Transverse colon (tissue), 4 donors: Measurements from ENCODE around the gene SQSTM1. TPM values are rescaled to one million over a fixed set of nuclear protein-coding genes. Genes with fewer than 3 reads are reported as not detected.

Source experiments
- DNase-seq: peaks from one replicate; pipeline ENCODE4 v3.0.0-alpha.2; 2019
- H3K27ac ChIP-seq, 4 donors: fragments of 200-600 bp; sonication (generic); 2 replicates each; pipeline ENCODE4 v1.5.1; 2016 to 2018; ENCODE audit warnings: inconsistent platforms in 4 of 4
- H3K27me3 ChIP-seq: fragments of 200-600 bp; sonication (generic); 2 replicates; pipeline ENCODE4 v1.5.1; 2017; ENCODE audit warnings: inconsistent platforms
- H3K36me3 ChIP-seq, 4 donors: fragments of 200-600 bp; sonication (generic); 2 replicates each; pipeline ENCODE4 v1.5.1; 2017 to 2019; ENCODE audit warnings: inconsistent platforms in 4 of 4
- H3K4me1 ChIP-seq, 4 donors: fragments of 200-600 bp; sonication (generic); 2 replicates each; pipeline ENCODE4 v1.5.1; 2017 to 2020; ENCODE audit warnings: inconsistent platforms in 4 of 4
- H3K4me3 ChIP-seq, 4 donors: fragments of 200-600 bp; sonication (generic); 1 replicate in 1 of 4; 2 replicates in 3 of 4; pipeline versions ENCODE4 v1.5.1 to v1.6.1; 2017 to 2019; ENCODE audit warnings: inconsistent platforms in 4 of 4
- H3K9me3 ChIP-seq, 2 donors: fragments of 200-600 bp; sonication (generic); 2 replicates each; pipeline ENCODE4 v1.5.1; 2017 to 2019; ENCODE audit warnings: inconsistent platforms in 2 of 2
- CTCF ChIP-seq, 5 experiments: fragments of 200-600 bp in 3 of 5; fragments of 450-650 bp in 2 of 5; sonication (generic) in 3 of 5; IDR thresholded peaks; 1 replicate in 2 of 5; 2 replicates in 3 of 5; pipeline ENCODE4 v1.5.1; 2016 to 2017; ENCODE audit warnings: antibody characterized with exemption in 5 of 5, inconsistent platforms in 3 of 5, mild to moderate bottlenecking in 2 of 5, moderate library complexity in 1 of 5
- EP300 ChIP-seq: sonication (generic); formaldehyde crosslinking; IDR thresholded peaks from one replicate; pipeline ENCODE4 v1.6.1; 2017; ENCODE audit warnings: antibody characterized with exemption, low read depth
- POLR2A ChIP-seq: fragments of 450-650 bp; IDR thresholded peaks from one replicate; pipeline ENCODE4 v1.6.1; 2016; ENCODE audit warnings: antibody characterized with exemption, mild to moderate bottlenecking, moderate library complexity
- POLR2AphosphoS5 ChIP-seq, 3 donors: sonication (generic); formaldehyde crosslinking; IDR thresholded peaks; one replicate each; pipeline ENCODE4 v1.6.1; 2016; ENCODE audit warnings: antibody characterized with exemption in 3 of 3
- WGBS, 2 donors: methylation state at CpG; one replicate each; pipeline ENCODE4 v1.1.5; 2018; ENCODE audit warnings: low coverage in 1 of 2; 5-methylcytosine and 5-hydroxymethylcytosine counted together
- in situ Hi-C, 4 donors: fragments of 200-750 bp; cut with MboI; loops; one replicate each; pipeline versions ENCODE4 v1.15.0 to v1.15.1; 2017; ENCODE audit warnings: low sequenced_read_pairs in 3 of 4, low pct_ligation_motif_present in 1 of 4, low pct_unique_long_range_greater_than_20kb in 1 of 4
- intact Hi-C: fragments of 100-400 bp; cut with DNase I; formaldehyde crosslinking; loops from one replicate; pipeline ENCODE4 v1.15.1; 2023; ENCODE audit warnings: low total_unique reads
- total RNA-seq, 4 donors: library from RNA; depleted of rRNA; stranded (reverse); fragments of >200 nt; gene quantifications; one replicate each; pipeline ENCODE4 v1.1.0, GENCODE V29; 2016

SQSTM1 gene
- total RNA-seq, 4 donors from 2014 or later, result 250 to 620 (median 432) TPM

- intact Hi-C loops, result no loop called here
These were observed 38.1 kb downstream of the SQSTM1 start, which contains the start of gene MRNIP for GRCh38 chr5:179858586-179859427. Gene MRNIP (minus strand): TSS chr5:179858817. CDS start chr5:179858796, 21 bp downstream.

GRCh38 chr5:179860301-179860700, 39.6 kb downstream of the SQSTM1 start:
- Histone ChIP-seq H3K4me1 (peaks cover 0 to 22% (median 10%) of the 10 kb centered on the region in 4 donors), H3K36me3 (peaks cover 0 to 14% (median 11%) of the 10 kb centered on the region in 4 donors), H3K9me3 (no peaks in the 10 kb centered on the region), H3K27ac (no peak overlapping the region), H3K4me3 (no peak overlapping the region), H3K27me3 (no peaks in the 10 kb centered on the region)
- in situ Hi-C loops (no loop called here), intact Hi-C loops (no loop called here)
- TF ChIP-seq POLR2A (no peak), EP300 (no peak), CTCF (IDR thresholded peaks at IDR 0.05) (no peak), POLR2AphosphoS5 (IDR thresholded peaks at IDR 0.05) (no peak)
- peak; percentile 5 for DNase-seq
- 80 to 85% methylated on average over 10 to 11 of the region's 11 CpGs for WGBS, 2 donors

More at GRCh38 chr5:179858586-179859427, 38.1 kb downstream of the SQSTM1 start, which contains the start of gene MRNIP:
- Histone ChIP-seq H3K4me3 (peak within 1 kb of the TSS; percentile 84 to 93 (median 87)), H3K9me3 (no peaks in the 10 kb centered on the region), H3K4me1 (peaks cover 0 to 22% (median 10%) of the 10 kb centered on the region in 4 donors), H3K27ac (peak within 1 kb of the TSS; percentile 87 to 95 (median 93)), H3K27me3 (no peaks in the 10 kb centered on the region), H3K36me3 (peaks cover 0 to 10% (median 4%) of the 10 kb centered on the region in 4 donors)
- WGBS, 2 donors, result 1% methylated on average over 74 of the region's 90 CpGs; no CpG with 5 or more reads in 1 of the 2 donors
- peak; percentile 98 for DNase-seq
- TF ChIP-seq POLR2A (peak; percentile 74), POLR2AphosphoS5 (IDR thresholded peaks at IDR 0.05) (peak; percentile 83 to 88 (median 84)), EP300 (no peak), CTCF (IDR thresholded peaks at IDR 0.05) (peak in 1 of 5 experiments; percentile 9)
- in situ Hi-C loops, result no loop called here

GRCh38 chr5:179862296-179862695, 41.6 kb downstream of the SQSTM1 start:
- WGBS, 2 donors, result 96% methylated on average over 2 of the region's 2 CpGs; no CpG with 5 or more reads in 1 of the 2 donors
- no peaks in the 10 kb centered on the region for H3K27me3 ChIP-seq
- peaks cover 0 to 14% (median 11%) of the 10 kb centered on the region in 4 donors for H3K36me3 ChIP-seq
- no peak for DNase-seq
- H3K4me1 ChIP-seq, result peaks cover 0 to 21% (median 11%) of the 10 kb centered on the region in 4 donors
- no peak for TF ChIP-seq POLR2A
- no peak for TF ChIP-seq CTCF (IDR thresholded peaks at IDR 0.05)
- no peak for TF ChIP-seq POLR2AphosphoS5 (IDR thresholded peaks at IDR 0.05)
- TF ChIP-seq EP300, result no peak
- H3K27ac ChIP-seq, result no peak overlapping the region
- no peak overlapping the region for H3K4me3 ChIP-seq
- intact Hi-C loops (no loop called here), in situ Hi-C loops (no loop called here)
- H3K9me3 ChIP-seq, result no peaks in the 10 kb centered on the region

- peaks cover 0 to 14% (median 11%) of the 10 kb centered on the region in 4 donors for H3K36me3 ChIP-seq
- no peak for TF ChIP-seq EP300
- TF ChIP-seq POLR2A, result no peak
- no peak for TF ChIP-seq CTCF (IDR thresholded peaks at IDR 0.05)
- TF ChIP-seq POLR2AphosphoS5 (IDR thresholded peaks at IDR 0.05), result no peak
- no peaks in the 10 kb centered on the region for H3K27me3 ChIP-seq
- H3K4me1 ChIP-seq, result peaks cover 0 to 15% (median 7%) of the 10 kb centered on the region in 4 donors
- H3K27ac ChIP-seq, result no peak overlapping the region
- DNase-seq, result no peak
- in situ Hi-C loops, result no loop called here
- no peaks in the 10 kb centered on the region for H3K9me3 ChIP-seq
- H3K4me3 ChIP-seq, result no peak overlapping the region
- intact Hi-C loops, result no loop called here
- WGBS, 2 donors, result 92 to 98% methylated on average over 2 to 9 of the region's 9 CpGs
These were observed 42.2 kb downstream of the SQSTM1 start for GRCh38 chr5:179862891-179863290.
